ENCODE measurements around the gene VSIG10L. TPM values are rescaled to one million over a fixed set of nuclear protein-coding genes. Genes with fewer than 3 reads are reported as not detected.

The VSIG10L gene
- total and polyA plus RNA-seq, 4 donors: 2.6 to 12.7 (median 8.4) TPM

DNA sequence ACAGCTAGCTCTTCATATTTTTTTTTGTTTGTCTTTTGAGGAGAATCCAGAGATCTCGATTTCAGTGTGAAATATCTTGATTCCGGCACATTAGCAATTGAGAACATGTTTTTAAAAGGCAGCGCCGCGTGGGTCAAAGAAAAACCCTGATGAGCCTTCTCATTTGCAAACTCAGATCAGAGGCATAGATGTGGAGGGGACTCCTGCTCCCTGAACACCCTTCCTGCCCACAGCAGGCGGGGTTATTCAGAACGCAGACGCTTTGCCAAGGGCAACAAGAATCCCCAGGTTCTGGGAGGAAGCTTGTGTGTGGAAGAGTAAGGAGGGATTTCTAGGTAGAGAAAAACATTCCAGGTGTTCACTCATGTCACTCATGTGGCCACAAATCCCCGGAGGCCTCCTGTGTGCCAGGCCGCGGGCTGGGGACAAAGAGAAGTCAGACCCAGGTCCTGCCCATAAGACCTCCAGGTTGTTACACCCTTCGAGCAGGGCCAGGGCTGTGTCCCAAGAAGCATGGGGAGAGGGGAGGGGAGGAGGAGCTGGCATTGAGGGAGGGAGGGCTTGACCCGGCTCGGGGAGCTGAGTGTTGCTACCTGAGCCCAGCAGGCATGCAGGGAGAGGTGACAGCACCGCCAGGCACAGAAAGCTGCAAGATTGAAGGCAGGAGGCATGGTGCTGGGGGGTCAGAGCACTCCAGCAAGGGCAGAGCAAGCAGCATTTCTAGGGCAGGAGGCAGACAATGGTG is 46.4 kb downstream of the VSIG10L start:
- no peaks in the 10 kb centered on the region for H3K9me3 ChIP-seq (ENCODE audit: control insufficient read depth, insufficient read depth, low read length)
- H3K27ac ChIP-seq (ENCODE audit: low read depth, low read length): no peak overlapping the region
- no peak overlapping the region for H3K4me3 ChIP-seq (ENCODE audit: low read depth, low read length)
- peak in 1 of 6 donors; percentile 14 for DNase-seq (ENCODE audit: low read depth in 4 of 6, low spot score in 6 of 6)
- peaks cover 17% of the 10 kb centered on the region for H3K4me1 ChIP-seq (ENCODE audit: control insufficient read depth, insufficient read depth, low read length)
- no peaks in the 10 kb centered on the region for H3K36me3 ChIP-seq (ENCODE audit: control insufficient read depth, insufficient read depth, low read length)
- peaks cover 2% of the 10 kb centered on the region for H3K27me3 ChIP-seq (ENCODE audit: control insufficient read depth, insufficient read depth, low read length)
- WGBS (ENCODE audit: insufficient coverage): 42% methylated on average over 14 of the region's 15 CpGs

DNA sequence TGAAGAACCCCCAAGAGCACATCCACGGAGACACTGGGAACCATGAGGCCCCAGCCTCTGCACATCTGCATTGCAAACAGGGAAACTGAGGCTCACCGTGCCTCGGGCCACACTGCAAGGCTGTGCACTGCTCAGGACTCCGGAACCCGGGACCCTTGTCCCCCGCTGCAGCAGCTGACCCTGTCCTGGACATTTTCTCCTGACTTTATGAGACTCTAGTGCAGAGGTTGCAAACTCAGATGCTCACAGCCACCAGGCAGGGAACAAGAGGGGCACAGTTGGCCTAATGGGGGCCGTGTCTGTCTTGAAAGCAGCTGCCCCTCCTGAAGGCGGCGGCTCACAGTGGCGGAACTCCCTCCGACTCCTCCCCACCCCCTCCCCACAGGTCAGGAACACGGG is 47.0 kb downstream of the VSIG10L start:
- H3K4me1 ChIP-seq (ENCODE audit: control insufficient read depth, insufficient read depth, low read length): peaks cover 17% of the 10 kb centered on the region
- H3K27me3 ChIP-seq (ENCODE audit: control insufficient read depth, insufficient read depth, low read length): peaks cover 2% of the 10 kb centered on the region
- no peak for DNase-seq (ENCODE audit: low read depth in 4 of 6, low spot score in 6 of 6)
- no peaks in the 10 kb centered on the region for H3K9me3 ChIP-seq (ENCODE audit: control insufficient read depth, insufficient read depth, low read length)
- H3K4me3 ChIP-seq (ENCODE audit: low read depth, low read length): no peak overlapping the region
- H3K27ac ChIP-seq (ENCODE audit: low read depth, low read length): no peak overlapping the region
- no peaks in the 10 kb centered on the region for H3K36me3 ChIP-seq (ENCODE audit: control insufficient read depth, insufficient read depth, low read length)
- 71% methylated on average over 6 of the region's 12 CpGs for WGBS (ENCODE audit: insufficient coverage)

DNA sequence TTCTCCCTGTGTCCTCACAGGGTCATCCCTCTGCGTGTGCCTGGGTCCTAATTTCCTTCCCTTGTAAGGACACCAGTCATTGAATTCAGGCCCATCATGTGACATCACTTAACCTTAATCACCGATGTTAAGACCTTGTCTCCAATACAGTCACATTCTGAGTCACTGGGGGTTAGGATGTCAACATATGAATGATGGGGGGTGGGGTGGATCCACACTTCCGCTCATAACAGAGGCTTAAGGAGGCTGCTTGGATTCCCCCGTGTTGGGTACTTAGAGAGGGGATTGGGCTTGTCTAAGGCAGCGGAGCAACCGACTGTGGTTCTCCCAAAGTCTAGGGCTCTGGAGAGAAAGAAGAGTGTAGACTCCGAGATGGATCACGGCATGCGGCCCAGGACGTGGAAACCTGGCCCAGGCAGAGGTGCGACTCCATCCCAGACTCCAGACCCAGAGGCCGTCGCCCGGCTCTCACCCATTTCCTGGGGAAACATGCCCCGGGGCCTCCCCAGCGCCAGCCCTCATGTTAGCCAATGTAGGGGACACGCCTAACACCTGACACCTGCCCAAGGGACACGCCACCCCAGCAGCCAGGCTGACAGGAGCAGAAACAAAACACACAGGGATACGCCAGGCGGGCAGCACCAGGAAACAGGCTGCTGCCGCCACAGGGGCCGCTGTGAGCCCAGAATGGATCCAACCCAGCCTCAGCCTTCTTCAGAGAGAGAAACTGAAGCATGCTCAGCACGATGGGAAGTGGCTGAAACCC is 47.5 kb downstream of the VSIG10L start:
- Histone ChIP-seq H3K4me1 (ENCODE audit: control insufficient read depth, insufficient read depth, low read length) (peaks cover 17% of the 10 kb centered on the region), H3K9me3 (ENCODE audit: control insufficient read depth, insufficient read depth, low read length) (no peaks in the 10 kb centered on the region), H3K36me3 (ENCODE audit: control insufficient read depth, insufficient read depth, low read length) (no peaks in the 10 kb centered on the region), H3K27ac (ENCODE audit: low read depth, low read length) (no peak overlapping the region), H3K4me3 (ENCODE audit: low read depth, low read length) (no peak overlapping the region), H3K27me3 (ENCODE audit: control insufficient read depth, insufficient read depth, low read length) (peaks cover 2% of the 10 kb centered on the region)
- DNase-seq (ENCODE audit: low read depth in 4 of 6, low spot score in 6 of 6): no peak
- WGBS (ENCODE audit: insufficient coverage): 73% methylated on average over 20 of the region's 23 CpGs

DNA sequence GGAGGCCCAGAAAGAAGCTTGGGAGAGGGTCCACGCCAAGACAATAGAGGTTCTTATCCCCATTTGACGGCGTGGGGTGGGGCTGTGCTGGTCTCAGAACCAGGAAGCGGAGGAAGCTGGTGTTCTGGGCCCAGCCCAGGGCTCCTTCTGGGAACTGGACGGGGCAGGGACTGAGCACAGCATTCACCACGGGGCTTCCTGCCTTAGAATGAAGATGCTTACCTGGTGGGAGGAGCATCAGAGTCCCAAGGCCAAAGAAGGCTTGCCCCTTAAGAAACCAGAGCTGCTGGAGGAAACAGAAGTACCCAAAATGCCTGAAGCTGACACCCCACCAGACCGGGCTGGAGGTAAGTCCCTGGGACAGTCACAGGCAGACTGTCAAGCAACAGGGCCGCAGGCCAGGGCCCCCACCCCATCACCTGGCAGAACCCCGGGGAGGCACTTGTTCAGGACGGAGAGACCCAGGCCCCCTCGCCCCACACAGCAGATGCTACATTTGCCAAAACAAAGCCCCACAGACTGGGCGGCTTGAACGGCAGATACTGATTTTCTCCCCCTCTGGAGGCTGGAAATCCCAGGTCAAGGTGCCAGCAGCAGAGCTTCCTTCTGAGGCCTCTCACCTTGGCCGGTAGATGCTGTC is 48.2 kb downstream of the VSIG10L start:
- H3K4me3 ChIP-seq (ENCODE audit: low read depth, low read length): no peak overlapping the region
- H3K4me1 ChIP-seq (ENCODE audit: control insufficient read depth, insufficient read depth, low read length): peaks cover 17% of the 10 kb centered on the region
- no peak for DNase-seq (ENCODE audit: low read depth in 4 of 6, low spot score in 6 of 6)
- no peaks in the 10 kb centered on the region for H3K9me3 ChIP-seq (ENCODE audit: control insufficient read depth, insufficient read depth, low read length)
- peaks cover 2% of the 10 kb centered on the region for H3K27me3 ChIP-seq (ENCODE audit: control insufficient read depth, insufficient read depth, low read length)
- H3K27ac ChIP-seq (ENCODE audit: low read depth, low read length): no peak overlapping the region
- WGBS (ENCODE audit: insufficient coverage): 76% methylated on average over 13 of the region's 14 CpGs
- H3K36me3 ChIP-seq (ENCODE audit: control insufficient read depth, insufficient read depth, low read length): no peaks in the 10 kb centered on the region

DNA sequence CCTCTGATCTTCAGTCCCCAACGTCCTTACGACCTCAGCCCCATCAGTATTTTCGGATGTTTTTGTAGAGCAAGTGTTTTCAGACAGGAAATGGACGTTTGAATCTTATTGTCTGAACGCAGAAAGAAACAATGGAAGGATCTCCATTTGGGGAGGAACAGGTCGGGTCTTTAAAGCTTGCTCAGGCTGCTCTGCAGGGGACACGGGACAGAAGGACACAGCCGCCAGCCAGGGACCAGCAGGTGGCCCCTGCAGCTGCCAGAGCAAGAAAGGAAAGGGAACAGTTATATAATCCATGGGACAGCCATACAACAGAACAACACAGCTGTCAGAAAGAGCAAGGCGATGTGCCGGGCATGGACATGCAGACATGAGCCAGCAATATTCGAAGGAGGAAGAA is 49.0 kb downstream of the VSIG10L start:
- H3K4me3 ChIP-seq (ENCODE audit: low read depth, low read length): no peak overlapping the region
- H3K36me3 ChIP-seq (ENCODE audit: control insufficient read depth, insufficient read depth, low read length): no peaks in the 10 kb centered on the region
- H3K4me1 ChIP-seq (ENCODE audit: control insufficient read depth, insufficient read depth, low read length): peaks cover 17% of the 10 kb centered on the region
- DNase-seq (ENCODE audit: low read depth in 4 of 6, low spot score in 6 of 6): peak in 1 of 6 donors; percentile 24
- H3K9me3 ChIP-seq (ENCODE audit: control insufficient read depth, insufficient read depth, low read length): no peaks in the 10 kb centered on the region
- peaks cover 2% of the 10 kb centered on the region for H3K27me3 ChIP-seq (ENCODE audit: control insufficient read depth, insufficient read depth, low read length)
- WGBS (ENCODE audit: insufficient coverage): 25% methylated on average over 8 of the region's 11 CpGs
- no peak overlapping the region for H3K27ac ChIP-seq (ENCODE audit: low read depth, low read length)

DNA sequence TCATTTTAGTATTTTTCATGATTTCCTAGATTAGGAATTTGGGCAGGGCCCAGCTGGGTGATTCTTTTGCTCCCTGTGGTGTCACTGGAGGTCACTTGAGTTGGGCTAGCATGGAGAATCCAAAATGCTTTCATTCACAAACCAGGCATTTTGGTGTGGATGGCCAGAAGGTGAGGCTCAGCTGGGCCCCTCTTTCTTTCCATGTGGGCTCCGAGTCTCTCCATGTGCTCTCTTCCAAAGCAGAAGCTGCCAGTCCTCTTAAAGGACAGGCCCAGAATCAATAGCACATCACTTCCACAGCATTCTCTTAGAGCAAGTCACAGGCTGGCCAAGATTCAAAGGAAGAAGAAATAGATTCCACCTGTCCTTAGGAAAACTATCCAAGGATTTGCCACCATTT is 52.3 kb downstream of the VSIG10L start:
- Histone ChIP-seq H3K4me1 (ENCODE audit: control insufficient read depth, insufficient read depth, low read length) (peaks cover 8% of the 10 kb centered on the region), H3K27me3 (ENCODE audit: control insufficient read depth, insufficient read depth, low read length) (no peaks in the 10 kb centered on the region), H3K36me3 (ENCODE audit: control insufficient read depth, insufficient read depth, low read length) (no peaks in the 10 kb centered on the region), H3K4me3 (ENCODE audit: low read depth, low read length) (no peak overlapping the region), H3K9me3 (ENCODE audit: control insufficient read depth, insufficient read depth, low read length) (no peaks in the 10 kb centered on the region), H3K27ac (ENCODE audit: low read depth, low read length) (no peak overlapping the region)
- 67% methylated on average over 1 of the region's 1 CpG for WGBS (ENCODE audit: insufficient coverage)
- DNase-seq (ENCODE audit: low read depth in 4 of 6, low spot score in 6 of 6): no peak

DNA sequence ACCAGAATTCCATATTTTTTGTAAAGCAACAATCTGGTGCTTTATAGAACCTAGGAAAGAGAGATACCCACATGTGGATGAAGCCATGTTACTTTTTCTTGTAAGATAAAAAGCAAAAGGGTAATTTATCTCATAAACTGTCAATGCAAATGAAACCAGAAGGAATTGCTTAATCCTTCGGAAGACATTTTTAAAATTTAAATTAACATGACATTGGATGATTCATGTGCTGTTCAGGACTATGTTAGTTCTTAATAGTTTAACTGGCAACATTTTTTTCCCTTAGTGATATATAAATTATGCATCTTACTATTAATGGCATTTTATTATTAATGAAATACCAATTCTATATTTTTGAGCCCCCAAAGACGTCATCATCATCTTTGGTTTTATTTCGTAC is 56.3 kb downstream of the VSIG10L start:
- Histone ChIP-seq H3K36me3 (ENCODE audit: control insufficient read depth, insufficient read depth, low read length) (no peaks in the 10 kb centered on the region), H3K9me3 (ENCODE audit: control insufficient read depth, insufficient read depth, low read length) (no peaks in the 10 kb centered on the region), H3K27ac (ENCODE audit: low read depth, low read length) (no peak overlapping the region), H3K27me3 (ENCODE audit: control insufficient read depth, insufficient read depth, low read length) (no peaks in the 10 kb centered on the region), H3K4me3 (ENCODE audit: low read depth, low read length) (no peak overlapping the region), H3K4me1 (ENCODE audit: control insufficient read depth, insufficient read depth, low read length) (no peaks in the 10 kb centered on the region)
- no CpG with 5 or more reads among the region's 3 CpGs for WGBS (ENCODE audit: insufficient coverage)
- DNase-seq (ENCODE audit: low read depth in 4 of 6, low spot score in 6 of 6): no peak

DNA sequence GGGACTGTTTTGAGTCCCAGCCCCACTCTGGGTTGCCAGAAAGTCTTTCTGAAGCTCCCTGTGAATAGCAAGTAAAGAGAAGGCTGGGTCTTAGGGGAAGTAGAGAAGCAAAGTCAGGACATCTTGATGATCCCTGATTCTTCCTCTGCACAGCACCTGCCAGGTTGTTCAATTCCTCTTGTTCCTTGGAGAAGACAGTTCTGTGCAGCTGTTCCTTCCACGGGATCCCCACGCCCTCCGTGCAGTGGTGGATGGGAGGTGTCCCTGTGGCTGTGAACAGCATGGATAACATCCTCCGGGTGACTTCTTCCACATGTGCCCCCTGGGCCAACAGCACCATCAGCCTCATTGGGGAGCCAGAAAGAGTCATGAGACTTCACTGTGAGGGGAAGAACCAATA is 59.6 kb downstream of the VSIG10L start:
- WGBS (ENCODE audit: insufficient coverage): 89% methylated on average over 4 of the region's 4 CpGs

More for the DNA sequence above, 59.6 kb downstream of the VSIG10L start:
- H3K4me1 ChIP-seq (ENCODE audit: control insufficient read depth, insufficient read depth, low read length): no peaks in the 10 kb centered on the region
- DNase-seq (ENCODE audit: low read depth in 4 of 6, low spot score in 6 of 6): no peak
- peaks cover 4% of the 10 kb centered on the region for H3K27me3 ChIP-seq (ENCODE audit: control insufficient read depth, insufficient read depth, low read length)
- H3K36me3 ChIP-seq (ENCODE audit: control insufficient read depth, insufficient read depth, low read length): no peaks in the 10 kb centered on the region
- H3K9me3 ChIP-seq (ENCODE audit: control insufficient read depth, insufficient read depth, low read length): no peaks in the 10 kb centered on the region
- no peak overlapping the region for H3K4me3 ChIP-seq (ENCODE audit: low read depth, low read length)
- no peak overlapping the region for H3K27ac ChIP-seq (ENCODE audit: low read depth, low read length)

Data from spinal cord (tissue), 10 donors.